Stimulated activated CD4-positive, alpha-beta T cell treated with anti-CD3 and anti-CD28 coated beads, Interleukin-4, amount 100 ng/mL, for 4 hours (primary cell): ENCODE data around the gene DSTN.

Experiments
- DNase-seq, 2 experiments: peaks; one replicate each; pipeline ENCODE4 v3.0.0-alpha.2; 2020

DSTN gene

GRCh38 chr20:17625246-17626051 lies 55.6 kb downstream of the DSTN start:
- DNase-seq = no peak

DNA sequence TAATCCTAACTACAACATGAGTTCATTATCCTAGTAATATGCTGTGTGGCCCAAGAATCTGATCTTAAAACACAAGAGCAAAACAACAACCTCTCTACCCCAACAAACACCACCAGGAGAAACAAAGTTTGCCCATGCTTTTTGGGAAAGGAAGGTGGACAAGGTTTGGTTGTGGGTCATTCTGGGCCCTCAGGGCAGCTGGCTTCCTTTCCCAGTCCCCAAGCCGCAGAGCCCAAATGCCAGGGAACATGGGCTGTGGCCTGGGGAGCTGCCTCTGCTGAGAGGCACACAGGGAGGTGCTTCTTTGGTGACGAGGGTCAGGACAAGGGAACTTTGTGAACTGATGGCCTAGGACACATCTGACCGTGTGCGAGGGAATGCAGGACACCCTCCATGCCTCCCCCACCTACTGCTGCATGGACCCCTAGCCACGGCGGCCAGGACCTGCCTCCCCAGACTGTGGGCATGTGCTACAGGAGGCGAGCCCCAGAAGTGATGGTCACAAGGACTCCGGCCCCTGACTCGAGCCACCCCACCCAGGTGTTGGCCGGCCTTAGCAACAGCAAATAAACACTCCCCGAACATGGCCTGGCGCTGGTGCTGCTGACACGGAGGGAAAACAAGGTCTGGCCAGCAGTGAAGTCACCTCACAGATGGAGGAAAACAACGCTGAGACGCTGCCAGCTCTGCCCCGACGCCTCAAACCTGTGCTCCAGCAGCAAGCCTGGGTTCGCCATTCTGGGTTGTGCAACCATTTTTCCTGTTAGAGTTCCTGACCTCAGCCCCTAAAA lies 56.5 kb downstream of the DSTN start:
- DNase-seq = no peak

DNA sequence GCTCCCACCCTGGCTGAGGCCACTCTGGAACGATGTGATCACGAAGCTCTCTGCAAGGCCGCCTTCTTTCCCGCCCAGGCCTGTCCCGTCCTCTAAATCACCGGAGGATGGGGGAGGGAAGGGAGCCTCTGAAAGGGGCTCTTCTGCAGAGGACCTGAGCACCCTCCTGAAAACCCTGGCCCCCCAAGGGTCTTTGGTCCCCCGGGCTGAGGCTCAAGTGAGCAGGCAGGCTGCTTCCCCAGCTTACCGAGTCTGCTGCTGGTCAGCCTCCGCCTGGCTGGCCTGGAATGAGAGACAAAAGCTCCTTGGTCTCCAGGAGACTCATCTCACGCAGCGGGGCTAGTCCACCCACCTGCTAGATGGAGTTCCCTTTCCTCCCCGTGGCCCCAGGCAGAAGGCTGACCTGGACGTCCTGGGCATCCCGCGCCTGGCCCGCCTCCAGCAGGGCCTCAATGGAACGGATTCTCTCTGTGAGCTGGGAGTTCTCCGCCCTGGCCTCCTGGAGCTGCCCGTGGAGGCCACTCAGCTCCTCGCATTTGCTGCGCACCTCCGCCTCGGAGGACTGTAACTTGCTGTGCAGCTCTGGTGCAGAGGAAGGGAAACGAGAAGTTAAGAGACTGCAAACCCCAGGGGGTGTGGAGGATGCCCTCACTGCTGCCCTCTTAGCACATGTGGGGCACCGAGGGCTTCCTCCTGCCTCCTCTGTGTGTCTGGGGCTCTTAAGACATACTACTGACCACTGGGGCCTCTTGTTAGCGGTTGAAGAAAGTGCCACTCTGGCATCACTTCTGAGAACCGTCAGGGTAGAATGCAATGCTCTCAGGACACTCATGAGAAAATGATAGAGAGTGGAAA lies 57.5 kb downstream of the DSTN start:
- no peak for DNase-seq

GRCh38 chr20:17628101-17628841 lies 58.4 kb downstream of the DSTN start:
- no peak for DNase-seq

- no peak for DNase-seq
Observed at GRCh38 chr20:17629025-17629424, 59.1 kb downstream of the DSTN start.

- no peak for DNase-seq
Observed at GRCh38 chr20:17629678-17630089, 59.8 kb downstream of the DSTN start.

DNA sequence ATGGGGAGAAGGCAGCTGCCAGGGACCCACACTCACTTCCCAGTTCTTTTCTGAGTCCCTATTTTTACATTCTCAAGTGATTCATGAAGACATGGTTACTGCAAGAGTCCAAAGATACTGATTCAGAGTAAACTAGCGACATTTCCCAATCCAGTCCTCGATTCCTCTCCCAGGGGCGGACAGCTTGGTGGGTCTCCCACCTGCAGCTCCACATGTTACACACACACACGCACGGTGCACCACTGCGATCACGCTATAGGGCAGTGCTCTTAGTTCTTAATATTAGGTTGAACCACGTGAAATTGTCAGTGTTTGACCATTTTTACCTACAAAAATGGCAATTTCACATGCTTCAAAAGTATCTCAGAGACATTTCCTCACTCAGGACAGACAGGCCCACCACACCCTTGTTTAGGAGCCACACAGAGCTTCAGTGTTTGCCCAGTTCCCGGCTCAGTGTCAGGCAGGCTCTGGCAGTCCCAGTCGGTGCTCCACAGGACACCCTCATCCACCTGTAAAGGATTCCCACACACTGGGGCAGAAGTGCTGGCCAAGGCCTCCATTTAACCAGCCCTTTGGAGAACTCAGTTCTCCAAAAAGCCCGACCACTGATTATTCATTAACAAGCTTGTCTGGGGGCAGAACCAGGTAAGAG lies 60.4 kb downstream of the DSTN start:
- no peak for DNase-seq

- DNase-seq = no peak
Observed at GRCh38 chr20:17630806-17631195, 60.9 kb downstream of the DSTN start.

DNA sequence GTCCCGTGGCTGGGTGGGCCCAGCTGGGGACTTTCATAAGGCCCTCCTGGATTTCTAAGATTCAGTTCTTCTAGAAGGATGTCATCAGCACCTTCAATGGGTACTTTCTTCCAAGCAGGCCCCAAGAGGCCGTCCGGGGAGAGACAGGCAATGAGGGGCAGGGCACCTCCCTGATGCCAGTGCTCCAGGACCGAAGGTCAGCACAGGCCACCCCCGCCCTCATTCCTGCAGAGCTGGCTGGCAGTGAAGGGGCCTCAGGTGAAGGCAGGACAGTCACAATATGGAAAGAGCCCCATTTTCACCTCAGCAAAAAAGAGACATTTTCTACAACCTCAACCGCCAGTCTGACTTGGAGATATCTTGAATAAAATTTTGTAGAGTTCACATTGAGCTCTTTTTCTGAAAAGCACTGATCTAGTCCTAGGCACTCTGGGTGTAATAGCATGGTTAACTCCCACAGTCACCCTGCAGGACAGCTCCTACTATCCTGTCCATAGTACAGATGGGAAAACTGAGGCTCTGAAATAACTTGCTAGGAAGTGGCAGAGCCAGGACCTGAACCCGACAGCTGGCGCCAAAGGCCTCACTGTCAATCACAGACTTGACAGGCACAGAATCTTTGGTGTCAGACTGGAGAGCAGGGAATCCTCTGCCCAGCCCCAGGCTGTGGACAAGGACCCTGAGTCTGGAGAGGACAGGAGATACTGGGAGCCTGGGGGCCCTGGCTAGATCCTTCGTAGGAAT lies 61.9 kb downstream of the DSTN start:
- no peak for DNase-seq

GRCh38 chr20:17633221-17633849 lies 63.5 kb downstream of the DSTN start:
- DNase-seq = no peak

DNA sequence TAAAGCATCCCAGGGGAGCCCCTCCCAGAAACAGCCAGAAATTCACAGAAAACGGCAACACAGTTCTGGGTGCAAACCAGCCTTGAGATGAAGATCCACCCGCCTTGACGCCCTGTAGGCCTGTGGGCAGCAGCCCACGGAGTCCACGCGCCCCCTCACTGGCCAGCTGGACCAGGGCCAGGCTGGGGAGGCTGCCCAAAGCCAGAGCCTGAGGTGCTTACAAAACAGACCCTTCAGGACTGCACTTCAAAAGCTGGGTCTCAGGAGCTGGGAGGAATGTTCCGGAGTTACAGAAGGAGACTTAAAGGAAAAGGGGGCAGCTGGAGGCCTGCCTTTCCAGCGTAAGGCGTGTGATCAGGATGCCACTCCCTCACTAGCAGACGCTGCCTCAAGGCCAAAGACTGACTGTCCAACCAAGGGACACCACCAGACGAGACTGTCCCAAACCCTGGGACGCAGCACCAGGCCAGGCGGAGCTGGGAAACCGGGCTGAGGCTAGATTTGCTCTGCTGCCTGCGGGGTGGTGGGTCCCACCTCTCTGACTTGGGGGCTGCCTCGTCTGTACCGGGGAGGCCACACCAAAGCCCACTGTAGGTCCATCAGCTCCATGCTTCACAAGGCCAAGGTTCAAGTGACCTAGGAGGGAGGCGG lies 64.1 kb downstream of the DSTN start:
- no peak for DNase-seq

DNA sequence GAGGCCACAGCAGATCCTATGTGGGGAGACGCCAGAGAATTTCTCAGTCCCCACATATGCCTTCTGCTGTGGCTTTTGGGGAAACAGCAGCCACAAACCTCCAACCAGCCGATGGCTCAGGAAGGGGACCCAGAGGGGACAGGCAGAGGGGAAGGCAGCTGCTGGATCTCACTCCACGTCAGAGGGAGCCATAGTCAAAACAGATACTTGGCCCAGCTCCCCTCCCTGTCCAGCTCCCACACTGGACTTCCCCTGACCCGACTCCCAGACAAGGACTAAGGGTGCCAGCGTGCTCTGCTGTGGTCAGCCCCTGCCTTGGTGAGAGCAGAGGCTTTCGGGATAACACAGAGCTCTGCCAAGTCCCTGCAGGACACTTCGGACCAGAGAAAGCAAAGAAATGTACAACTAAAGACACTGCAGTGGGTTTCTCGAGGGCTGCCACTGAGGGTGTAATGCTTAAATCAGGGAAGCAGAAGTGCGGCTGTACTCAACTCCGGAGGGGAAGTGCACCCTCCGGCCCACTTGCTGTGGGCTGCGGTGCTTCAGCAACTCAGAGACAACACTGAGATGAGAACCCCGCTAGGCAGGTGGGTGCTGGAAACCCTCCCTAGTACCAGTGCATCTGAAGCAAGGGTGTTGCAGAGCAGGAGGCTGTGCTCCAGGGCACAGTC lies 64.9 kb downstream of the DSTN start:
- DNase-seq = no peak

- no peak for DNase-seq
Observed at GRCh38 chr20:17635332-17636244, 65.7 kb downstream of the DSTN start.

DNA sequence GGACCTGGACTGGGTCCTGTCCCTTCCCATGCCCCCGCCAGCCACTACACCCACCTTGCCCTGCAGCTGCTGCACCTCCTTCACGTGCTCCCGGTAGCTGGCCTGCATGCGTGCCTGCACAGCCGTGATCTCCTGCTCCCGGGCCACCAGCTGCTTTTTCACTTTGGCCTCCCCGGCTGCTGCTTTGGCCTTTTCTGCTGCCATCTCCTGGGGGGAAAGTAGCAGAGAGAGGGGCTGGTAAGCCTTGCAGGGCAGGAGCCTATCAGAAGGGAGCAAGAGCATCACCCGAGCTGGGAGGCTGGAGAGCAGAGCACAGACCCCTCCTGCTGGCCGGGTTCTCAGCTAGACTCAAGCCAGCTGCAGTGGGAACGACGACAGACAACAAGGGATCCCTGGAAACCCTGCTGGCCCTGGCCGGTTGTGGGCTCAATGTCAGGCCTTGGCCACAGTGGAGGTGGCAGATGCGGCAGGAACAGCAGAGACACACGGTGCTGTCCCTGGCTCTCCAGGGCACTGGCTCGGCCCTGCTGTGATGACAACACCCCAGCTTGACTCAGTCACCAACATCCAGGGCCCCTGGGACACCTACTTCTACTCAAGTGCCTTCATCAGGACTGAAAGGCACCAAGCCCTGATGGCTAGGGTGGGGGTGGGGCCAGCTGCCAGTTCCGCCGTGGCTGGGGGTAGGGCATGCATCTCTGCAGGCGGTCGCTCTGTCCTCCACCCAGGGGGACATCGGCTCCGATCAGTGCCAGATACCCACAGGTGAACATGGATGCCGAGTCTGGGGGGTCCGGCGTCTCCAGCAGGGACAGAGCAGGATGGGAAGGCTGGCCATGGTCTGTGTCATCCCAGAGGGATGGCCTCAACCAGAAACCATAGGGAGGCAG lies 66.9 kb downstream of the DSTN start:
- DNase-seq = no peak

GRCh38 chr20:17637413-17637780 lies 67.5 kb downstream of the DSTN start:
- no peak for DNase-seq

DNA sequence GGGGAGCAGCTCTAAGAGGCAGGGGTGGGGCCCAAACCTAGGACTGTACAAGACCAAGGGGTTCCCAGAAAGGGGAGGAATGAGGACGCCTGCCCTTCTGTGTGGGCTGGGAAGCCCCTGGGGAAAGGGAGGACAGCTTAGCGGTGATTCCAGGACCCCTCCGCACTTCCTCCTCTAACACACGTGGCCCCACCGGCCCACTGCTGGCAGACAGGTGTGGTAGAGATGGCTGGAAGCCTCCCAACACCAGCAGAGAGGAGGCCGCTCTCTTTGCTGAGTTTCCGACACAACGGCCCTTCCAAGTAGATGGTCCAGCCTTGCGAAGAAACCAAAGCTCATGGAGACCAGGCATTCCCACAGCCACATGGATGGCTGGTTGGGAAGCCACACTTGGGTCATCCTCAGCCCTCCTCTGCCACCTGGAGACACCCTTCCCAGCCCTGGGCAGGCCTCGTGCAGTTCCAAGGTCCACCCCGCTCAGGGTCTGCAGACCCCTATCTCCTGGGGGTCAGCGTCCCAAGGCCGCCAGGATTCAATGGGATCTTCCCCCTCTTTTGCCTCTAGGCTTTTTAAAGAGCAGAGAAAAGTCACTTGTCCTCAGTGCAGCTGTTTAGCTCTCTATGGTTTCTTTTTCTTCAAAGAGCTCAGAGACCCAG lies 68.2 kb downstream of the DSTN start:
- DNase-seq = no peak

GRCh38 chr20:17638835-17639407 lies 69.0 kb downstream of the DSTN start:
- no peak for DNase-seq
